GM12878 (cell line): ENCODE measurements around the gene SECISBP2. TPM values are rescaled to one million over a fixed set of nuclear protein-coding genes. Genes with fewer than 3 reads are reported as not detected.

Experiments used
- ATAC-seq: fragments of 200-7000 bp; cut with Tn5 transposase; 3 replicates; pipeline ENCODE4 v1.9.1; 2020; ENCODE audit warnings: mild to moderate bottlenecking, moderate library complexity
- BruUV-seq: library from RNA; stranded (reverse); fragments of 400-500 nt; replicated peaks from 2 replicates; lab custom pipeline; 2021; lab: Mats Ljungman, UMichigan
- CTCF ChIA-PET: fragments of 300-600 bp; sonication (Branson Sonifier 250); formaldehyde crosslinking; extraction: SDS; loops from one replicate; lab custom pipeline; 2021; ENCODE audit warnings: inconsistent platforms; lab: Yijun Ruan, JAX
- POLR2A ChIA-PET: fragments of 350-600 bp; formaldehyde crosslinking; extraction: SDS; loops from one replicate; lab custom pipeline; 2021; ENCODE audit warnings: inconsistent platforms; lab: Charles Lee
- RAD21 ChIA-PET: fragments of 300-600 bp; sonication (Branson Sonifier 250); formaldehyde crosslinking; loops from one replicate; lab custom pipeline; 2023; ENCODE audit warnings: antibody characterized with exemption; ENCODE audit not compliant: unreplicated experiment; lab: Charles Lee
- SMC1A ChIA-PET: fragments of 300-600 bp; sonication (Branson Sonifier 250); formaldehyde crosslinking; loops from one replicate; lab custom pipeline; 2023; ENCODE audit not compliant: unreplicated experiment, uncharacterized antibody; lab: Charles Lee
- DNase-seq: peaks from one replicate; pipeline ENCODE4 v3.0.0-alpha.2; 2011; ENCODE audit warnings: low read depth, low spot score
- FAIRE-seq: peaks from 3 replicates; lab custom pipeline; 2011; peaks lifted over from hg19 to GRCh38; lab: Jason Lieb, UNC
- H2AFZ ChIP-seq: 2 replicates; pipeline ENCODE4 v1.6.0; 2011; ENCODE audit warnings: low read depth, low read length, control low read depth; ENCODE audit not compliant: control insufficient read depth
- H3K27ac ChIP-seq: 2 replicates; pipeline ENCODE4 v1.5.1; 2011; ENCODE audit warnings: control low read depth; ENCODE audit not compliant: control insufficient read depth, insufficient read depth
- H3K27me3 ChIP-seq, 2 experiments: replicated peaks in 1 of 2; 2 replicates each; pipeline versions ENCODE4 v1.6.0 to v1.6.1; 2011; ENCODE audit warnings: low read length in 1 of 2; ENCODE audit not compliant: control insufficient read depth in 2 of 2, insufficient read depth in 2 of 2
- H3K36me3 ChIP-seq, 2 experiments: 2 replicates each; pipeline ENCODE4 v1.5.1; 2011; ENCODE audit warnings: low read length in 1 of 2; ENCODE audit not compliant: control insufficient read depth in 2 of 2, insufficient read depth in 2 of 2
- H3K4me1 ChIP-seq: 2 replicates; pipeline ENCODE4 v1.6.1; 2011; ENCODE audit warnings: mild to moderate bottlenecking, low read length, moderate library complexity, mixed read lengths; ENCODE audit not compliant: control insufficient read depth, insufficient read depth
- H3K4me2 ChIP-seq: 2 replicates; pipeline ENCODE4 v1.6.0; 2011; ENCODE audit warnings: control low read depth; ENCODE audit not compliant: control insufficient read depth, insufficient read depth
- H3K4me3 ChIP-seq: fragments of 200-600 bp; sonication (generic); 2 replicates; pipeline ENCODE4 v1.5.1; 2016
- H3K79me2 ChIP-seq: 2 replicates; pipeline ENCODE4 v1.6.0; 2011; ENCODE audit warnings: low read length; ENCODE audit not compliant: control insufficient read depth, insufficient read depth
- H3K9ac ChIP-seq: 2 replicates; pipeline ENCODE4 v1.8.0; 2011; ENCODE audit warnings: low read length, control low read depth, mixed read lengths; ENCODE audit not compliant: control insufficient read depth, insufficient read depth
- H3K9me3 ChIP-seq: replicated peaks from 3 replicates; pipeline ENCODE4 v1.5.1; 2011; ENCODE audit warnings: mild to moderate bottlenecking, low read length; ENCODE audit not compliant: control insufficient read depth, insufficient read depth
- H4K20me1 ChIP-seq: 2 replicates; pipeline ENCODE4 v1.6.0; 2011; ENCODE audit not compliant: control insufficient read depth, insufficient read depth
- ATF3 ChIP-seq: IDR thresholded peaks from 2 replicates; pipeline ENCODE4 v1.6.1; 2011; ENCODE audit warnings: low read depth, mild to moderate bottlenecking, low read length, moderate library complexity, borderline replicate concordance; ENCODE audit errors: extremely low read depth
- CREM ChIP-seq: IDR thresholded peaks from 2 replicates; pipeline ENCODE4 v1.6.1; 2014; ENCODE audit warnings: antibody characterized with exemption, low read depth
- DPF2 ChIP-seq: fragments of 450-650 bp; IDR thresholded peaks from 2 replicates; pipeline ENCODE4 v1.6.1; 2017; ENCODE audit warnings: mild to moderate bottlenecking
- ELK1 ChIP-seq: IDR thresholded peaks from 2 replicates; pipeline ENCODE4 v1.6.1; 2012; ENCODE audit warnings: low read depth, low read length, improper control_type of control experiment
- IRF3 ChIP-seq: fragments of 450-650 bp; IDR thresholded peaks from 2 replicates; pipeline ENCODE4 v1.6.1; 2014; ENCODE audit warnings: mild to moderate bottlenecking
- MYB ChIP-seq: fragments of 150-350 bp; IDR thresholded peaks from 2 replicates; pipeline ENCODE4 v1.6.1; 2014; ENCODE audit warnings: mild to moderate bottlenecking, low read depth, low read length, borderline replicate concordance
- POLR2AphosphoS2 ChIP-seq: IDR thresholded peaks from 2 replicates; pipeline ENCODE4 v1.6.1; 2011; ENCODE audit warnings: low read depth, mild to moderate bottlenecking, low read length, improper control_type of control experiment, moderate library complexity
- RB1 ChIP-seq: fragments of 450-650 bp; formaldehyde crosslinking; IDR thresholded peaks from 2 replicates; pipeline ENCODE4 v1.6.1; 2017; ENCODE audit warnings: mild to moderate bottlenecking, borderline replicate concordance
- SREBF2 ChIP-seq: IDR thresholded peaks from 2 replicates; pipeline ENCODE4 v1.6.1; 2012; ENCODE audit warnings: mild to moderate bottlenecking, low read length
- SUZ12 ChIP-seq: fragments of 200-600 bp; sonication (generic); IDR thresholded peaks from one replicate; pipeline ENCODE4 v1.6.1; 2018; ENCODE audit warnings: antibody characterized with exemption, mild to moderate bottlenecking; ENCODE audit not compliant: unreplicated experiment
- TARDBP ChIP-seq: IDR thresholded peaks from 2 replicates; pipeline ENCODE4 v1.6.1; 2016; ENCODE audit warnings: borderline replicate concordance
- WRNIP1 ChIP-seq: IDR thresholded peaks from 2 replicates; pipeline ENCODE4 v1.6.1; 2011; ENCODE audit warnings: low read depth, low read length, improper control_type of control experiment, borderline replicate concordance
- WGBS: methylation state at CpG from one replicate; pipeline ENCODE4 v1.1.6; 2016; ENCODE audit warnings: low lambda C conversion rate; ENCODE audit not compliant: insufficient replicate concordance, insufficient coverage; ENCODE audit errors: missing lambda C conversion rate; 5-methylcytosine and 5-hydroxymethylcytosine counted together
- in situ Hi-C: fragments of 300-500 bp; cut with MboI; formaldehyde crosslinking; loops from 9 replicates; pipeline ENCODE4 v1.14.3; 2018; ENCODE audit warnings: mixed read lengths
- intact Hi-C: fragments of 100-400 bp; cut with micrococcal nuclease; formaldehyde crosslinking; loops from one replicate; pipeline ENCODE4 v1.14.2; 2022; ENCODE audit not compliant: unreplicated experiment
- polyA plus RNA-seq, 11 experiments: library from polyadenylated mRNA; depleted of rRNA in 4 of 11; unstranded in 6 of 11; stranded (reverse) in 5 of 11; fragments of >200 nt; fragmentation: Nextera tagmentation in 4 of 11; fragmentation: Illumina TruSeq in 1 of 11; extraction: Ambion mirVana in 4 of 11; extraction: Trizol in 1 of 11; gene quantifications; 1 replicate in 1 of 11; 2 replicates in 10 of 11; pipeline versions ENCODE4 v1.2.1 to v1.2.3, GENCODE V29; 2011 to 2016; ENCODE audit warnings: inconsistent platforms in 2 of 11, missing spikeins in 2 of 11, low read depth in 1 of 11
- total RNA-seq, 4 experiments: library from RNA; depleted of rRNA in 3 of 4; stranded (reverse); fragments of >200 nt in 3 of 4; fragmentation: Illumina TruSeq in 1 of 4; extraction: Trizol in 1 of 4; gene quantifications; 2 replicates each; pipeline versions ENCODE4 v1.2.1 to v1.2.3, GENCODE V29; 2013 to 2021

Gene SECISBP2
- total and polyA plus RNA-seq, 10 of the 15 experiments (the other 5 are each of a cell fraction or from before 2014, with no cell fraction given), result 4.6 to 50.5 (median 31.9) TPM

GRCh38 chr9:89346696-89347095, 28.4 kb downstream of the SECISBP2 start:
- TF ChIP-seq RB1 (no peak), ATF3 (no peak), SREBF2 (no peak), ELK1 (no peak), MYB (no peak), DPF2 (no peak), POLR2AphosphoS2 (no peak), CREM (no peak), WRNIP1 (no peak), TARDBP (no peak), SUZ12 (no peak), IRF3 (no peak)
- no TSS peak for BruUV-seq
- in situ Hi-C loops, result no loop called here

More at GRCh38 chr9:89346696-89347095, 28.4 kb downstream of the SECISBP2 start:
- Histone ChIP-seq H3K4me1 (peaks cover 2% of the 10 kb centered on the region), H3K27me3 (no peaks in the 10 kb centered on the region), H3K4me3 (no peak overlapping the region), H3K79me2 (no peaks in the 10 kb centered on the region), H3K27ac (no peak overlapping the region), H4K20me1 (no peaks in the 10 kb centered on the region), H3K9ac (no peak overlapping the region), H3K4me2 (no peak overlapping the region), H3K36me3 (peaks cover 32 to 35% of the 10 kb centered on the region in 2 experiments), H3K9me3 (peaks cover 2% of the 10 kb centered on the region; the same call in 1 of the 3 replicates), H2AFZ (no peak overlapping the region)
- ChIA-PET CTCF (no interaction called here), RAD21 (no interaction called here), SMC1A (interaction anchor here (0.6 to 0.7 kb wide), 2 partner anchors 23 to 82 kb away, joined by 3 to 4 read pairs; no protein-coding TSS in a partner anchor), POLR2A (interaction anchor here (0.7 to 1.4 kb wide), 2 partner anchors 14 to 19 kb away, joined by 4 to 7 read pairs; no protein-coding TSS in a partner anchor)
- WGBS, result 93% methylated on average over 9 of the region's 9 CpGs
- intact Hi-C loops, result no loop called here
- ATAC-seq (no peak), DNase-seq (no peak), FAIRE-seq (no peak)
